Type B pancreatic cell (in vitro differentiated cells): ENCODE measurements around the gene HABP2. TPM values are rescaled to one million over a fixed set of nuclear protein-coding genes. Genes with fewer than 3 reads are reported as not detected.

Source experiments
- DNase-seq: peaks from one replicate; pipeline ENCODE4 v3.0.0; 2021; ENCODE audit warnings: mixed read lengths; ENCODE audit not compliant: unreplicated experiment; ENCODE audit errors: extremely low spot score
- H3K27ac Mint-ChIP-seq: 2 replicates; pipeline ENCODE4 v1.8.0; 2021; ENCODE audit warnings: mild to moderate bottlenecking, mixed read lengths
- H3K27me3 Mint-ChIP-seq: 2 replicates; pipeline ENCODE4 v1.8.0; 2021; ENCODE audit warnings: mixed read lengths
- H3K36me3 Mint-ChIP-seq: 2 replicates; pipeline ENCODE4 v1.8.0; 2021; ENCODE audit warnings: mixed read lengths
- H3K4me1 Mint-ChIP-seq: one replicate; pipeline ENCODE4 v1.8.0; 2021; ENCODE audit warnings: mixed read lengths; ENCODE audit not compliant: unreplicated experiment
- H3K4me3 Mint-ChIP-seq: 2 replicates; pipeline ENCODE4 v1.8.0; 2021; ENCODE audit warnings: mild to moderate bottlenecking, mixed read lengths
- H3K9me3 Mint-ChIP-seq: 2 replicates; pipeline ENCODE4 v1.8.0; 2021; ENCODE audit warnings: mixed read lengths
- CTCF ChIP-seq: fragments of 200-600 bp; sonication (generic); conservative IDR thresholded peaks from 2 replicates; pipeline ENCODE4 v1.5.0; 2021; ENCODE audit warnings: antibody characterized with exemption, mild to moderate bottlenecking
- total RNA-seq: library from RNA; stranded (reverse); gene quantifications from 2 replicates; pipeline ENCODE4 v1.2.1, GENCODE V29; 2021; ENCODE audit warnings: low replicate concordance

Gene HABP2
- total RNA-seq, 1 donor from 2014 or later, result 7.5 TPM

- no peak for DNase-seq
- Mint-ChIP-seq H3K4me1 (no peaks in the 10 kb centered on the region), H3K27me3 (peaks cover 37% of the 10 kb centered on the region), H3K4me3 (no peak overlapping the region), H3K27ac (no peak overlapping the region), H3K36me3 (no peaks in the 10 kb centered on the region), H3K9me3 (no peaks in the 10 kb centered on the region)
- TF ChIP-seq CTCF, result no peak
These were observed 70.0 kb downstream of the HABP2 start for GRCh38 chr10:113622831-113623230.

- no peaks in the 10 kb centered on the region for H3K36me3 Mint-ChIP-seq
- H3K27ac Mint-ChIP-seq, result no peak overlapping the region
- H3K4me1 Mint-ChIP-seq, result no peaks in the 10 kb centered on the region
- no peaks in the 10 kb centered on the region for H3K9me3 Mint-ChIP-seq
- no peak overlapping the region for H3K4me3 Mint-ChIP-seq
- H3K27me3 Mint-ChIP-seq, result peaks cover 33% of the 10 kb centered on the region
- DNase-seq, result no peak
- no peak for TF ChIP-seq CTCF
These were observed 72.8 kb downstream of the HABP2 start for GRCh38 chr10:113625461-113626186.

- H3K27ac Mint-ChIP-seq, result no peak overlapping the region
- no peak for DNase-seq
- no peaks in the 10 kb centered on the region for H3K9me3 Mint-ChIP-seq
- H3K4me1 Mint-ChIP-seq, result peaks cover 6% of the 10 kb centered on the region
- no peak overlapping the region for H3K4me3 Mint-ChIP-seq
- peaks cover 30% of the 10 kb centered on the region for H3K27me3 Mint-ChIP-seq
- H3K36me3 Mint-ChIP-seq, result no peaks in the 10 kb centered on the region
- TF ChIP-seq CTCF, result no peak
These were observed 74.0 kb downstream of the HABP2 start for GRCh38 chr10:113626809-113627355.

- no peak for DNase-seq
- H3K9me3 Mint-ChIP-seq, result no peaks in the 10 kb centered on the region
- no peak for TF ChIP-seq CTCF
- H3K4me3 Mint-ChIP-seq, result no peak overlapping the region
- H3K27me3 Mint-ChIP-seq, result peaks cover 21% of the 10 kb centered on the region
- H3K4me1 Mint-ChIP-seq, result peaks cover 15% of the 10 kb centered on the region
- H3K27ac Mint-ChIP-seq, result no peak overlapping the region
- no peaks in the 10 kb centered on the region for H3K36me3 Mint-ChIP-seq
These were observed 75.0 kb downstream of the HABP2 start for GRCh38 chr10:113627836-113628235.

GRCh38 chr10:113628607-113629153 is 75.8 kb downstream of the HABP2 start:
- no peaks in the 10 kb centered on the region for H3K36me3 Mint-ChIP-seq
- no peak overlapping the region for H3K4me3 Mint-ChIP-seq
- peaks cover 15% of the 10 kb centered on the region for H3K4me1 Mint-ChIP-seq
- H3K9me3 Mint-ChIP-seq, result no peaks in the 10 kb centered on the region
- DNase-seq, result no peak
- H3K27ac Mint-ChIP-seq, result no peak overlapping the region
- TF ChIP-seq CTCF, result no peak
- H3K27me3 Mint-ChIP-seq, result peaks cover 18% of the 10 kb centered on the region
